ENCODE measurements around the gene TCERG1L.

- TF ChIP-seq, protein P1, sequence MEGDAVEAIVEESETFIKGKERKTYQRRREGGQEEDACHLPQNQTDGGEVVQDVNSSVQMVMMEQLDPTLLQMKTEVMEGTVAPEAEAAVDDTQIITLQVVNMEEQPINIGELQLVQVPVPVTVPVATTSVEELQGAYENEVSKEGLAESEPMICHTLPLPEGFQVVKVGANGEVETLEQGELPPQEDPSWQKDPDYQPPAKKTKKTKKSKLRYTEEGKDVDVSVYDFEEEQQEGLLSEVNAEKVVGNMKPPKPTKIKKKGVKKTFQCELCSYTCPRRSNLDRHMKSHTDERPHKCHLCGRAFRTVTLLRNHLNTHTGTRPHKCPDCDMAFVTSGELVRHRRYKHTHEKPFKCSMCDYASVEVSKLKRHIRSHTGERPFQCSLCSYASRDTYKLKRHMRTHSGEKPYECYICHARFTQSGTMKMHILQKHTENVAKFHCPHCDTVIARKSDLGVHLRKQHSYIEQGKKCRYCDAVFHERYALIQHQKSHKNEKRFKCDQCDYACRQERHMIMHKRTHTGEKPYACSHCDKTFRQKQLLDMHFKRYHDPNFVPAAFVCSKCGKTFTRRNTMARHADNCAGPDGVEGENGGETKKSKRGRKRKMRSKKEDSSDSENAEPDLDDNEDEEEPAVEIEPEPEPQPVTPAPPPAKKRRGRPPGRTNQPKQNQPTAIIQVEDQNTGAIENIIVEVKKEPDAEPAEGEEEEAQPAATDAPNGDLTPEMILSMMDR (IDR thresholded peaks at IDR 0.05 in 8 of 11, conservative IDR thresholded peaks at IDR 0.05 in 3 of 11): no peak
- TF ChIP-seq POLR2A (IDR thresholded peaks at IDR 0.05) (no peak), POLR2AphosphoS5 (IDR thresholded peaks at IDR 0.05) (no peak)
Observed at GRCh38 chr10:131271195-131271880, 40.2 kb downstream of the TCERG1L start.
